ENCODE measurements around the gene XPR1. TPM values are rescaled to one million over a fixed set of nuclear protein-coding genes. Genes with fewer than 3 reads are reported as not detected.
A peak's percentile ranks its signal among the peaks of the same experiment; 100 is the strongest.

The XPR1 gene
- polyA plus RNA-seq, 2 donors = 2.4 to 3.9 TPM

DNA sequence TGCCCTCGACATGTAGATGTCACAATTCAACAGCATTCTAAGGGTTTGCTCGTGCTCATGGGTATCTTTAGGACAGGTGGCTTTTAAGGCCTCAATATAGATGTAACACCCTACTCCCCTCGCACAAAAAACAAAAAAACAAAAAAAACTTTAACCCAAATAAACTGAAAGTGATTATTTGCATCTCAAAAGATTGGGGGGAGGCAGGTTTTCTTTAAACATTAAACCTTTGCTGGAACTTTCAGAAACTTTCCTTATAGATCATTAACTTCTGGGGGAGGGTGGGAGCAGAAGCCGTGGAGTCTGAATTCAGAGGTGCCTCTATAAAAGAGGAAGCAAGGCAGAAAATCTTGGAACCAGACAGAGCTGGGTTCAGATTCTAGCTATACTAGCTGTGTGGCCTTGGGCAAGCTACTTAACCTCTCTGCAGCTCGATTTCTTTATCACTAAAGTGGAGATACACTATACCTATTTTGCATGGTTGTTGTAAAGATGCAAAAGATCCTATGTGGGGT, 277.7 kb downstream of the XPR1 start:
- Histone ChIP-seq H3K36me3 (ENCODE audit: control insufficient read depth in 2 of 2, insufficient read depth in 2 of 2, low read length in 1 of 2) (no peaks in the 10 kb centered on the region), H3K4me1 (ENCODE audit: control insufficient read depth in 2 of 2, insufficient read depth in 2 of 2, low read length in 1 of 2) (peaks cover 0 to 5% of the 10 kb centered on the region in 2 donors), H3K27me3 (ENCODE audit: control insufficient read depth in 1 of 2, insufficient read depth in 2 of 2, low read length in 2 of 2) (no peaks in the 10 kb centered on the region), H3K9me3 (ENCODE audit: control insufficient read depth in 2 of 2, insufficient read depth in 1 of 2, low read depth in 1 of 2, low read length in 1 of 2) (no peaks in the 10 kb centered on the region), H3K27ac (ENCODE audit: low read depth in 2 of 2, low read length in 1 of 2) (no peak overlapping the region), H3K4me3 (ENCODE audit: low read depth in 1 of 2, low read length in 2 of 2) (no peak overlapping the region)
- 71 to 80% methylated on average over 5 of the region's 5 CpGs for WGBS, 2 donors

DNA sequence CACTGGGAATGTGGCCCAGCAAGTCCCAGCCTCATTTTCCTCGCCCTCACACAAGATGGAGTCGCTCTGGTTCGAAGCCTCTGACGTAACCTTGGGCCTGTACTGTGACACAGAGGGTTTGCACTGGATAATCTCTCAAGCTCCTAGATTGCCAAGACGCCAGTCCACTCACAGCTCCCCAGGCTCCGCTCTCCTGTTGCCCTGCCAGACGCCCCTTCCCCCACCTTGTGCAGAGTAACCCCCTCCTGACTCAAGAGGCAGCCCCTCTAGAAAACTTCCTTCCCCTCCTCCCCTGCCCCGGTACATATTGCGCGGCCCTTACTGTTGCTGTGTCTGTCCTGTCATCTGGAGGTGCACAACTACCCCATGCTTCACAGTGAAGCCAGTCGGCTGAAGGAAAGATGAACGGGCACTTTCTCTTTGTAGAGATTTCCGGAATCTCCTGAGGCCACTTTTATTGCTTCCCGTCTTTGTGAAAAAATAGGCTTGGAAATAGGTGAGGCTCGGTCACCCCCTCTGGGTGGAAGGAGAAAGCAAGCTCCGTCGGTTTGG, 279.9 kb downstream of the XPR1 start:
- peak overlapping the region; percentile 58 to 60 for H3K4me3 ChIP-seq (ENCODE audit: low read depth in 1 of 2, low read length in 2 of 2)
- no peaks in the 10 kb centered on the region for H3K36me3 ChIP-seq (ENCODE audit: control insufficient read depth in 2 of 2, insufficient read depth in 2 of 2, low read length in 1 of 2)
- WGBS, 2 donors = 29 to 36% methylated on average over 17 of the region's 17 CpGs
- peak overlapping the region; percentile 78 to 82 for H3K27ac ChIP-seq (ENCODE audit: low read depth in 2 of 2, low read length in 1 of 2)
- H3K27me3 ChIP-seq (ENCODE audit: control insufficient read depth in 1 of 2, insufficient read depth in 2 of 2, low read length in 2 of 2) = no peaks in the 10 kb centered on the region
- peaks cover 0 to 7% of the 10 kb centered on the region in 2 donors for H3K4me1 ChIP-seq (ENCODE audit: control insufficient read depth in 2 of 2, insufficient read depth in 2 of 2, low read length in 1 of 2)
- H3K9me3 ChIP-seq (ENCODE audit: control insufficient read depth in 2 of 2, insufficient read depth in 1 of 2, low read depth in 1 of 2, low read length in 1 of 2) = no peaks in the 10 kb centered on the region

DNA sequence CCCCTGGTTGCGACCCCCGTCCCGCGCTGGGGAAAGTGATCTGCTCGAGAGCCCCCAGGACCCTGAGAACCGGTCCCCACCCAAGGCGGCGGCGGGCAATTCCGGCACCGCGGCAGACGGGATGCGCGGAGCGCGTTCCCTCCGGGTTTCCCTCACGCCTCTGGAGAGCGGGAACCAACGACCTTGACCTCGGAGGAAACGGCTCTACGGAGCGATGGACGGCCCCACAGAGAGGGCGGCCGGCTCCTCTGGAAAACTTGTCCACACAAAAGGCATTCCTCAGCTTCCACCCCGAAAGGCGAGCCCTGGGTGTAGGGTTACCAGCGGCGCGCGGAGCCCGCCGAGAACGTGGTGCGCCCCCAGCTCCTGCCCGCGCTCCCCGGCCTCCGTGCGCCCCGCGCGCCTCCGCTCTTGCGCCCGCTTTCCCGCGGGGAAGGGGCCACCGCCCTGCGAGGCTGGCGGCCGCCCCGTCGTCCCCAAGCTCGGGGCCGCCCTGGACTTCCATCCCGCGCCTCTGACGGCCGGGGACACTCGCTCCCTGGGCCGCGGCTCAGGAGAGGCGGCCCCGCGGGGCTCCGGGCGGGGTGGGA, 280.5 kb downstream of the XPR1 start:
- H3K36me3 ChIP-seq (ENCODE audit: control insufficient read depth in 2 of 2, insufficient read depth in 2 of 2, low read length in 1 of 2) = no peaks in the 10 kb centered on the region
- no peaks in the 10 kb centered on the region for H3K27me3 ChIP-seq (ENCODE audit: control insufficient read depth in 1 of 2, insufficient read depth in 2 of 2, low read length in 2 of 2)
- 0 to 1% methylated on average over 60 to 71 of the region's 71 CpGs for WGBS, 2 donors
- H3K9me3 ChIP-seq (ENCODE audit: control insufficient read depth in 2 of 2, insufficient read depth in 1 of 2, low read depth in 1 of 2, low read length in 1 of 2) = no peaks in the 10 kb centered on the region
- H3K4me1 ChIP-seq (ENCODE audit: control insufficient read depth in 2 of 2, insufficient read depth in 2 of 2, low read length in 1 of 2) = peaks cover 0 to 7% of the 10 kb centered on the region in 2 donors
- peak overlapping the region; percentile 58 to 60 for H3K4me3 ChIP-seq (ENCODE audit: low read depth in 1 of 2, low read length in 2 of 2)
- peak overlapping the region; percentile 78 to 82 for H3K27ac ChIP-seq (ENCODE audit: low read depth in 2 of 2, low read length in 1 of 2)

DNA sequence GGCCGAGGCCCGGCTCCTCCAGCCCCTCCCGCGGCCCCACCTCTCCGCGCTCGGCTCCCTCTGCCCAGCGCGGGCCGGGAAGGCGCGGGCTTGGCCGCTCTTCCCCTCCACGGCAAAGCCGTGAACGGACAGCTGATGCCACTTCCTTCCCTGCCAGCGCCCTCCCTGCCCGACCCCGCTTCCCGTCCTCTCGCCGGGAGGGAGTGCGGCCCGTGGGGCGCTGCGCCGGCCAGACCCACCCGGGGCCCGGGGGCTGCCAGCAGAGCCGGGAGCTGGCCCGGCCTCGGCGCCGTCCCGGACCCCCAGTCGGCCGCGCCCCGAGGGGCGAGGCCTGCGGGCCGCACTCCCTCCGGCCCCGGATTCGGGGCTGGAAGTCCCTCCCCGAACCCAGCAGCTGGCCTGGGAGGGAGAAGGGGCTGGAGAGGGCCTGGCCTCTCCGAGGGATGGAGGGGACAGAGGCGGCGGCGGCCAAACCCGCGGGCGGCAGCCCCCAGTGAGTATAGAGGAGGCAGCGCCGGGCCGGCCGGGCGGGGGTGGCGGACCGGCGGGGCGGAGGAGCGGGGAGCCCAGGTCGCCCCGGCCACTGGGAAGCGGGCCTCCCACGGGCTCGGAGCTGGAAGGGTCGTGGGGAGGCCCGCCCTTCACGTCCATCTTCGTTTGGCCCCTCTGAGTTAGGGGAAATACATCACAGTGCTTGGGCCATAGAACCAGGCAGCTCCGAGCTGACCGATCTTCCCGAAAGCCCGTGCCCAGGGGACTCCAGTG, 281.2 kb downstream of the XPR1 start, which contains the start of gene KIAA1614:
KIAA1614 (plus strand) TSS at position 97 of the 765 bp plus-strand sequence; CDS start at position 444, 347 bp downstream.
- Histone ChIP-seq H3K27me3 (ENCODE audit: control insufficient read depth in 1 of 2, insufficient read depth in 2 of 2, low read length in 2 of 2) (no peaks in the 10 kb centered on the region), H3K4me1 (ENCODE audit: control insufficient read depth in 2 of 2, insufficient read depth in 2 of 2, low read length in 1 of 2) (peaks cover 0 to 7% of the 10 kb centered on the region in 2 donors), H3K4me3 (ENCODE audit: low read depth in 1 of 2, low read length in 2 of 2) (peak within 1 kb of the TSS; percentile 58 to 60), H3K27ac (ENCODE audit: low read depth in 2 of 2, low read length in 1 of 2) (peak within 1 kb of the TSS; percentile 78 to 82), H3K36me3 (ENCODE audit: control insufficient read depth in 2 of 2, insufficient read depth in 2 of 2, low read length in 1 of 2) (no peaks in the 10 kb centered on the region), H3K9me3 (ENCODE audit: control insufficient read depth in 2 of 2, insufficient read depth in 1 of 2, low read depth in 1 of 2, low read length in 1 of 2) (no peaks in the 10 kb centered on the region)
- WGBS, 2 donors = 4 to 8% methylated on average over 72 to 76 of the region's 76 CpGs

DNA sequence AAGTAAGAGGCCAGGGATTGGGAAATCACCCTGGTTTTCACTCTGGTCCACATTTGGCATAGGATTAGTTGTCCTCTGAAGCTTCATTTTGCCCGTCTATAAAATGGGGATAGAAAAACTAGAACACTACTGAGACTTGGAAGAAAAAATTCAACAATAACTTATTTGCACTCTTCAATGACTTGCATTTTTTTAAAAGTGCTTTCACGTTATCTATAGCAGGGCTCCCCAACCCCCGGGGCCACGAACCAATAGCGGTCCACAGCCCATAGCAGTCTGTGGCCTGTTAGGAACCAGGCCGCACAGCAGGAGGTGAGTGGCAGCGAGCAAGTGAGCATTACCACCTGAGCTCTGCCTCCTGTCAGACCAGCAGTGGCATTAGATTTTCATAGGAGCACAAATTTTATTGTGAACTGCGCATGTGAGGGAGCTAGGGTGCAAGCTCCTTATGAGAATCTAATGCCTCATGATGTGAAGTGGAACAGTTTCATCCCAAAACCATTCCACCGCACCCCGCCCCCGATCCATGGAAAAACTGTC, 283.7 kb downstream of the XPR1 start:
- peaks cover 0 to 2% of the 10 kb centered on the region in 2 donors for H3K36me3 ChIP-seq (ENCODE audit: control insufficient read depth in 2 of 2, insufficient read depth in 2 of 2, low read length in 1 of 2)
- H3K4me3 ChIP-seq (ENCODE audit: low read depth in 1 of 2, low read length in 2 of 2) = no peak overlapping the region
- no peaks in the 10 kb centered on the region for H3K27me3 ChIP-seq (ENCODE audit: control insufficient read depth in 1 of 2, insufficient read depth in 2 of 2, low read length in 2 of 2)
- no peak overlapping the region for H3K27ac ChIP-seq (ENCODE audit: low read depth in 2 of 2, low read length in 1 of 2)
- H3K4me1 ChIP-seq (ENCODE audit: control insufficient read depth in 2 of 2, insufficient read depth in 2 of 2, low read length in 1 of 2) = peaks cover 0 to 7% of the 10 kb centered on the region in 2 donors
- 92 to 95% methylated on average over 11 of the region's 11 CpGs for WGBS, 2 donors
- no peaks in the 10 kb centered on the region for H3K9me3 ChIP-seq (ENCODE audit: control insufficient read depth in 2 of 2, insufficient read depth in 1 of 2, low read depth in 1 of 2, low read length in 1 of 2)

DNA sequence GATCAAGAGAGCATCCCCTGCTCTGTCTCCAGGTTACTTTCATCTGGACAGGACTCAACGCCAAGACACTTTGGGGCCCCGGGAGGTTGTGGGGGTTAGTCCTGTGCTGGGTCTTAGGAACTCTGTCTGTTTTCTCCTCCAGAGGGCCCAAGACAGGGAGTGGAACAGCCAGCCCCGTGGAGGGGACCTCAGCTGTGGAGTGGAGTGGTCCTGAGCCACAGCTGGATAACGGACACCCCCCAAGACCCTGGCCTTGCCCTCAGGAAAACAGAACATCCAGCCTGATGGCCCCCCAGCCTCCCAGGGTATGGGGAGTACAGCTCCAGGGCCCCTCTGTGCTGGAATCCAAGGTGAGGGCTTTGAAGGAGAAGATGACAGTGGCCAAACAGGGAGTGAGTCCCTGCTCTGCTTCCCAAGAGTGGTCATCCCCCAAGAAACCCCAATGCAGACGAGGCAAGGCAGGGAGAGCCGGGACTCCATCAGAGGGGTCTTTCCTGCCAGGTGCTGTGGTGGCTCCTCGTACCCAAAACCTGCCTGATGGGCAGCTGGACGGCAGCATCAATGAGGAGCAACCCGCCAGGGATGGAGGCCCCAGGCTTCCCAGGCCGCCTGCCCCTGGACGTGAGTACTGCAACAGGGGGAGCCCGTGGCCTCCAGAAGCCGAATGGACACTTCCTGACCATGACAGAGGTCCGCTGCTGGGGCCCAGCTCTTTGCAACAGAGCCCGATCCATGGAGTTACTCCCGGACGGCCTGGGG, 284.4 kb downstream of the XPR1 start:
- Histone ChIP-seq H3K9me3 (ENCODE audit: control insufficient read depth in 2 of 2, insufficient read depth in 1 of 2, low read depth in 1 of 2, low read length in 1 of 2) (no peaks in the 10 kb centered on the region), H3K4me3 (ENCODE audit: low read depth in 1 of 2, low read length in 2 of 2) (no peak overlapping the region), H3K27me3 (ENCODE audit: control insufficient read depth in 1 of 2, insufficient read depth in 2 of 2, low read length in 2 of 2) (no peaks in the 10 kb centered on the region), H3K36me3 (ENCODE audit: control insufficient read depth in 2 of 2, insufficient read depth in 2 of 2, low read length in 1 of 2) (peaks cover 0 to 2% of the 10 kb centered on the region in 2 donors), H3K4me1 (ENCODE audit: control insufficient read depth in 2 of 2, insufficient read depth in 2 of 2, low read length in 1 of 2) (peaks cover 0 to 7% of the 10 kb centered on the region in 2 donors), H3K27ac (ENCODE audit: low read depth in 2 of 2, low read length in 1 of 2) (no peak overlapping the region)
- WGBS, 2 donors = 90 to 92% methylated on average over 17 of the region's 17 CpGs

DNA sequence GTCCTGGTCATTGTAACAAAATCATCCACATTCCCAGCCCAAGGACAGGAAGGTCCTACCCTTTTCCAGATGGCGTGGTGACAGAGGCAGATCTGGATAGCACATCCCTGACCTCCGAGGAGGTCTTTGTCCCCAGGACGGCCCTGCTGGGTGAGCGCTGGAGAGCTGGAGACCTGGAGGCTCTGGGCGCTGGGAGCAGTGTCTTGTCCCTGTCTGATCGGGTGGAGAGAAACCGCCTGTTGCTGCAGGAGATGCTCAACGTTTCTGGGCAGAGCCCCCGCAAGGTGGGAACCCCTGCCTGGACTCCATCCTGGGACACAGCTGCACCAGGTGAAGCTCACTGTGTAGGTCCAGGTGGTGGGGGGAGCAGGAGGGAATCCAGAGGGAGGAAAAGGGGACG, 284.9 kb downstream of the XPR1 start:
- H3K9me3 ChIP-seq (ENCODE audit: control insufficient read depth in 2 of 2, insufficient read depth in 1 of 2, low read depth in 1 of 2, low read length in 1 of 2) = no peaks in the 10 kb centered on the region

DNA sequence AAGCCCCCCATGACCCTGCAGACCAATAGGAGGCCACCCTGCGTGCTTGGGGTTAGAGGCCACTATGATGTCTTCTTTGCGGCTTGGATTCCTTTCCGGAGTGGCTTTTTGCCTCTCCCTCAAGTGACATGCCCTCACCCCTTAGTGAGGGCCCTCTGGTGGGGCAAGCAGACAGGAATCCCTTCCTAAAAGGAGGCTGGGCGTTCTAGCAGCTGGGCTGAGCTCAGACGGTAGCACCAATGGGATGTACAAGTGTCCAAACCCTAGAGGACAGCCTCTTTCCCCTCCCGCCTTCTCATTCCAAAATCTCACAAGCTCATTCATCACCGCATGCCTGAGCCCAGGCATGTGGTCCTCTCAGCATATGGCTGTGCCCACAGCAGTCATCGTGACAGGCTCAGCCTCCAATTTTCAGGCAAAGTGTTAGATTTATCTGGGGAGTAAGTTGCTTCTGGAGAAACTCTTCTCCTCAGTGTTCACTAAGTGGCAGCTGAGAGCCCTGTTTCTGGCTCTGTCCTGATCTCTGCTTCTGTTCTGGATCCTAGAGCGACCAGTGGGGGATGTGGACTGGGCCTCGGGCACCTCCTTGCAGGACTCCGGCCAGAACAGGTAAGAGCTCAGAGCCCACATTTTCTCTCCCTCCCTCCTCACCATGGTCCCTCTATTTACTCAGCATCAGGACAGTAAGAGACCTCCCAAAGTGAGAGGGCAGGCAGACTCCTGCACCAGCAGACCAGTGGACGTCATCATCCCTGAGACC, 285.7 kb downstream of the XPR1 start:
- Histone ChIP-seq H3K4me1 (ENCODE audit: control insufficient read depth in 2 of 2, insufficient read depth in 2 of 2, low read length in 1 of 2) (peaks cover 0 to 2% of the 10 kb centered on the region in 2 donors), H3K36me3 (ENCODE audit: control insufficient read depth in 2 of 2, insufficient read depth in 2 of 2, low read length in 1 of 2) (peaks cover 0 to 2% of the 10 kb centered on the region in 2 donors), H3K27me3 (ENCODE audit: control insufficient read depth in 1 of 2, insufficient read depth in 2 of 2, low read length in 2 of 2) (no peaks in the 10 kb centered on the region), H3K9me3 (ENCODE audit: control insufficient read depth in 2 of 2, insufficient read depth in 1 of 2, low read depth in 1 of 2, low read length in 1 of 2) (no peaks in the 10 kb centered on the region), H3K4me3 (ENCODE audit: low read depth in 1 of 2, low read length in 2 of 2) (no peak overlapping the region), H3K27ac (ENCODE audit: low read depth in 2 of 2, low read length in 1 of 2) (no peak overlapping the region)
- 70 to 80% methylated on average over 12 of the region's 12 CpGs for WGBS, 2 donors

More for the DNA sequence above, 284.9 kb downstream of the XPR1 start:
- Histone ChIP-seq H3K27me3 (ENCODE audit: control insufficient read depth in 1 of 2, insufficient read depth in 2 of 2, low read length in 2 of 2) (no peaks in the 10 kb centered on the region), H3K27ac (ENCODE audit: low read depth in 2 of 2, low read length in 1 of 2) (no peak overlapping the region), H3K4me1 (ENCODE audit: control insufficient read depth in 2 of 2, insufficient read depth in 2 of 2, low read length in 1 of 2) (peaks cover 0 to 7% of the 10 kb centered on the region in 2 donors), H3K36me3 (ENCODE audit: control insufficient read depth in 2 of 2, insufficient read depth in 2 of 2, low read length in 1 of 2) (peaks cover 0 to 2% of the 10 kb centered on the region in 2 donors), H3K4me3 (ENCODE audit: low read depth in 1 of 2, low read length in 2 of 2) (no peak overlapping the region)
- WGBS, 2 donors = 81 to 86% methylated on average over 10 of the region's 10 CpGs
